ENCODE data around the gene DHRSX.

- TF ChIP-seq CTCF (IDR thresholded peaks at IDR 0.05; ENCODE audit: insufficient read depth, low read depth, low read length), result no peak
- TF ChIP-seq EZH2 (IDR thresholded peaks at IDR 0.05; ENCODE audit: insufficient read depth, low read length), result no peak
Observed at GRCh38 chrX:2485789-2486345, 14.9 kb downstream of the DHRSX start.
